Measurements from ENCODE around the gene KANTR.

GRCh38 chrX:53086464-53086863 is 7.5 kb upstream of the KANTR start:
- TF ChIP-seq POLR2A (IDR thresholded peaks at IDR 0.05; ENCODE audit: low read depth, low read length) (no peak), POLR2AphosphoS5 (IDR thresholded peaks at IDR 0.05; ENCODE audit: low read depth, low read length) (no peak), POU2F2 (IDR thresholded peaks at IDR 0.05; ENCODE audit: low read depth, low read length) (no peak)
